ENCODE results near the gene PCDHGA10.
"Not testable (repeated sequence)": the region's sequence is repeated elsewhere in the genome, so short reads cannot be mapped to it uniquely, and the experiment has no call there.

Gene PCDHGA10

DNA sequence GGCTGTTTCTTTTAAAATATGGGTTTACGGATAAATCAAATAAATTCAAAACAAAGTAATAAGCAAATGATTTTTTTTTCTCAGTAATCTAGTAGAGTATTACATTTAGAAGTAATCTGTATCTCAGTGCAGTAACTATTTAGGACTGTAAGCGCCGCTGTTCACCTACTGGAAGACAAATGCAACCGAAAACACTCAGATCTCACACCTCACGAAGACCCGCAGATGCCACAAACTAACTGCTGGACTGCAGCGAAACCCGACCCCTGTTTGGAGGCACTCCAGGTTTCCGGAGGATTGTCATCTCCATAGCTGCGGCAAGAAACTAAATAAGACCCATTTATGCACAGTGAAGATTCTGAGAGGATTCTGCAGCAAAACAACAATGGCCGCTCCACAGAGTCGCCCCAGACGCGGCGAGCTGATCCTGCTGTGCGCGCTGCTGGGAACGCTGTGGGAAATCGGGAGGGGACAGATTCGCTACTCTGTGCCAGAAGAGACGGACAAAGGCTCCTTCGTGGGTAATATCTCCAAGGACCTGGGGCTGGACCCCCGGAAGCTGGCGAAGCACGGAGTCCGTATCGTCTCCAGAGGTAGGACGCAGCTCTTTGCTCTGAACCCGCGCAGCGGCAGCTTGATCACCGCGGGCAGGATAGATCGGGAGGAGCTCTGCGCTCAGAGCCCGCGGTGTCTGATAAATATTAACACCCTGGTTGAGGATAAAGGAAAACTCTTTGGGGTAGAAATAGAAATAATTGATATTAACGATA is 20.2 kb upstream of the PCDHGA10 start, which contains the start of gene PCDHGA8:
Gene PCDHGA8, plus strand, starts transcription at position 205 of the 770 bp plus-strand sequence. Its CDS starts 181 bp downstream, at position 386.
- no peak for DNase-seq (ENCODE audit: low read depth in 3 of 3)

DNA sequence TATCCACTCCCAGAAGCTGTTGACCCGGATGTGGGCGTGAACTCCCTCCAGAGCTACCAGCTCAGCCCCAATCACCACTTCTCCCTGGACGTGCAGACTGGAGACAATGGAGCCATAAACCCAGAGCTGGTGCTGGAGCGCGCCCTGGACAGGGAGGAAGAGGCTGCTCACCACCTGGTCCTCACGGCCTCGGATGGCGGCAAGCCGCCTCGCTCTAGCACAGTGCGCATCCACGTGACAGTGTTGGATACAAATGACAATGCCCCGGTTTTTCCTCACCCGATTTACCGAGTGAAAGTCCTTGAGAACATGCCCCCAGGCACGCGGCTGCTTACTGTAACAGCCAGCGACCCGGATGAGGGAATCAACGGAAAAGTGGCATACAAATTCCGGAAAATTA is 19.5 kb upstream of the PCDHGA10 start:
- no peak for DNase-seq (ENCODE audit: low read depth in 3 of 3)

DNA sequence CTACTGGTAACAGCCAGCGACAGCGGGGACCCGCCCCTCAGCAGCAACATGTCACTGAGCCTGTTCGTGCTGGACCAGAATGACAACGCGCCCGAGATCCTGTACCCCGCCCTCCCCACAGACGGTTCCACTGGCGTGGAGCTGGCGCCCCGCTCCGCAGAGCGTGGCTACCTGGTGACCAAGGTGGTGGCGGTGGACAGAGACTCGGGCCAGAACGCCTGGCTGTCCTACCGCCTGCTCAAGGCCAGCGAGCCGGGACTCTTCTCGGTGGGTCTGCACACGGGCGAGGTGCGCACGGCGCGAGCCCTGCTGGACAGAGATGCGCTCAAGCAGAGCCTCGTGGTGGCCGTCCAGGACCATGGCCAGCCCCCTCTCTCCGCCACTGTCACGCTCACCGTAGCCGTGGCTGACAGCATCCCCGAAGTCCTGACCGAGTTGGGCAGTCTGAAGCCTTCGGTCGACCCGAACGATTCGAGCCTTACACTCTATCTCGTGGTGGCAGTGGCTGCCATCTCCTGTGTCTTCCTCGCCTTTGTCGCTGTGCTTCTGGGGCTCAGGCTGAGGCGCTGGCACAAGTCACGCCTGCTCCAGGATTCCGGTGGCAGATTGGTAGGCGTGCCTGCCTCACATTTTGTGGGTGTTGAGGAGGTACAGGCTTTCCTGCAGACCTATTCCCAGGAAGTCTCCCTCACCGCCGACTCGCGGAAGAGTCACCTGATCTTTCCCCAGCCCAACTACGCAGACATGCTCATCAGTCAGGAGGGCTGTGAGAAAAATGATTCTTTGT is 18.2 kb upstream of the PCDHGA10 start:
- not testable (repeated sequence) for DNase-seq (ENCODE audit: low read depth in 3 of 3)

DNA sequence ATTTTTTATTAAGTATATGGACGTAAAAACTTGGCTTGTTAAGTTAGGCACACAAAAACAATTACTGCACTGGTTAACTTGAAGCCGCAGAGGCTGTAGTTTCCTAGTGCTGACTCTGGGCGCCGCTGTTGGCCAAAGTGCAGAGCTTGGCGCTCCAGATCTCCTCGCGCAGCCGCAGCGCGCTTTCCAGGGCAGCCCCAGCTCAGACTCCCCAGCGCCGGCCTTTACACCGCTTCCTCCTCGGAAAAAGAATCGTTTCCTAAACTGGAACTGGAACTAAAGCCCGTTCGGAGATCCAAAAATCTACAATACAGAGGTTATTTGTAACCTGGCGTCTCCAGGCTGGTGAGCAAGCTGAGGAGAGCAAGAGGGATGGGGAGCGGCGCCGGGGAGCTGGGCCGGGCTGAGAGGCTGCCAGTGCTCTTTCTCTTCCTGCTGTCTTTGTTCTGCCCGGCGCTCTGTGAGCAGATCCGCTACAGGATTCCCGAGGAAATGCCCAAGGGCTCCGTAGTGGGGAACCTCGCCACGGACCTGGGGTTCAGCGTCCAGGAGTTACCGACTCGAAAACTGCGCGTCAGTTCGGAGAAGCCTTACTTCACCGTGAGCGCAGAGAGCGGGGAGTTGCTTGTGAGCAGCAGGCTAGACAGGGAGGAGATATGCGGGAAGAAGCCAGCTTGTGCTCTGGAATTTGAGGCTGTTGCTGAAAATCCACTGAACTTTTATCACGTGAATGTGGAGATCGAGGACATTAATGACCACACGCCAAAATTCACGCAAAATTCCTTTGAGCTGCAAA is 14.8 kb upstream of the PCDHGA10 start, which contains the start of gene PCDHGB5:
Gene PCDHGB5, plus strand, starts transcription at position 192 of the 796 bp plus-strand sequence. Its CDS starts 181 bp downstream, at position 373.
- DNase-seq (ENCODE audit: low read depth in 3 of 3) = not testable (repeated sequence)

DNA sequence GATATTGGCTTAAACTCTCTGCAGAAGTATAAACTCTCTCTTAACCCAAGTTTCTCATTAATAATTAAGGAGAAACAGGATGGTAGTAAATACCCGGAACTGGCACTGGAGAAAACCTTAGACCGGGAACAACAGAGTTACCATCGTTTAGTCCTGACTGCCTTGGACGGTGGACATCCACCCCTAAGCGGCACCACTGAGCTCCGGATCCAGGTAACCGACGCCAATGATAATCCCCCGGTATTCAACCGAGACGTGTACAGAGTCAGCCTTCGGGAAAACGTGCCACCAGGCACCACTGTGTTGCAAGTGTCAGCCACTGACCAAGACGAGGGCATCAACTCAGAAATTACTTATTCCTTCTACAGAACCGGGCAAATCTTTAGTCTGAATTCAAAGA is 14.2 kb upstream of the PCDHGA10 start:
- DNase-seq (ENCODE audit: low read depth in 3 of 3) = no peak

DNA sequence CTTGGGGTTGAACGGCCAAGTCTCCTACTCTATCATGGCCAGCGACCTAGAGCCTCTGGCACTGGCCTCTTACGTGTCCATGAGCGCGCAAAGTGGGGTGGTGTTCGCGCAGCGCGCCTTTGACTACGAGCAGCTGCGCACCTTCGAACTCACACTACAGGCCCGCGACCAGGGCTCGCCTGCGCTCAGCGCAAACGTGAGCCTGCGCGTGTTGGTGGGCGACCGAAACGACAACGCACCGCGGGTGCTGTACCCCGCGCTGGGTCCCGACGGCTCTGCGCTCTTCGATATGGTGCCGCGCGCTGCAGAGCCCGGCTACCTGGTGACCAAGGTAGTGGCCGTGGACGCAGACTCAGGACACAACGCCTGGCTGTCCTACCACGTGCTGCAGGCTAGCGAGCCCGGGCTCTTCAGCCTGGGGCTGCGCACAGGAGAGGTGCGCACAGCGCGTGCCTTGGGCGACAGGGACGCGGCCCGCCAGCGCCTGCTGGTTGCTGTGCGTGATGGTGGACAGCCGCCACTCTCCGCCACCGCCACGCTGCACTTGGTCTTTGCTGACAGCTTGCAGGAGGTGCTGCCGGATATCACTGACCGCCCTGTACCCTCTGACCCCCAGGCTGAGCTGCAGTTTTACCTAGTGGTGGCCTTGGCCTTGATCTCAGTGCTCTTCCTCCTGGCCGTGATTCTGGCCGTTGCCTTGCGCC is 13.1 kb upstream of the PCDHGA10 start:
- DNase-seq (ENCODE audit: low read depth in 3 of 3) = no peak

DNA sequence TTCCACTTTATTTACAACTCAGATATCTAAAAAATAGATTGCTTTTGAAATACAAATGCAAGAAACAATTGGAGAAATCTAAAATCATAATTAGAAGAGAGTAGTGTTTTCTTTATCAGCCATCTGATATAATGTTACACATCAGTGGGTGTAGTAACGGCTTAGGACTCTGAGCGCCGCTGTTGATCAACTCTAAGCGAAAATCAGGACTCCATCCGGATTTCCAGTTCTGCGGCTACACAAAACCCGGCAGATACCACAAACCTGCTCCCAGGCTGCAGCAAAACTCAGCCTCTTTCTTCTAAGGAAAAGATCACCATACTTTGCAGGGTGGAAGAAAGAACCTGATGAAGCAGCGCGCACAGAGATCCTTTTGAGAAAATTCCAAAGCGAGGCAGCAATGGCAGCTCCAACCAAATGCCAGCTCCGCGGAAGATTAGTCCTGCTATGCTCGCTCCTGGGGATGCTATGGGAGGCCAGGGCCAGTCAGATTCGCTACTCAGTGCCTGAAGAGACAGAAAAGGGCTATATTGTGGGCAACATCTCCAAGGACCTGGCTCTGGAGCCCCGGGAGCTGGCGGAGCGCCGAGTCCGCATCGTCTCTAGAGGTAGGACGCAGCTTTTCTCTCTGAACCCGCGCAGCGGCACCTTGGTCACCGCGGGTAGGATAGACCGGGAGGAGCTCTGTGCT is 10.1 kb upstream of the PCDHGA10 start, which contains the start of gene PCDHGA9:
Gene PCDHGA9, plus strand, starts transcription at position 226 of the 691 bp plus-strand sequence. Its CDS starts 175 bp downstream, at position 401.
- no peak for DNase-seq (ENCODE audit: low read depth in 3 of 3)

DNA sequence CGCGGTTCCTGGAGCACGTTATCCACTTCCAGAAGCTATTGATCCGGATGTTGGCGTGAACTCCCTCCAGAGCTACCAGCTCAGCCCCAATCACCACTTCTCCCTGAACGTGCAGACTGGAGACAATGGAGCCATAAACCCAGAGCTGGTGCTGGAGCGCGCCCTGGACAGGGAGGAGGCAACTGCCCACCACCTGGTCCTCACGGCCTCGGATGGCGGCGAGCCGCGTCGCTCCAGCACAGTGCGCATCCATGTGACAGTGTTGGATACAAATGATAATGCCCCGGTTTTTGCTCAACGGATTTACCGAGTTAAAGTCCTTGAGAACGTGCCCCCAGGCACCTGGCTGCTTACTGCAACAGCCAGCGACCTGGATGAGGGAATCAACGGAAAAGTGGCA is 9.4 kb upstream of the PCDHGA10 start:
- no peak for DNase-seq (ENCODE audit: low read depth in 3 of 3)

DNA sequence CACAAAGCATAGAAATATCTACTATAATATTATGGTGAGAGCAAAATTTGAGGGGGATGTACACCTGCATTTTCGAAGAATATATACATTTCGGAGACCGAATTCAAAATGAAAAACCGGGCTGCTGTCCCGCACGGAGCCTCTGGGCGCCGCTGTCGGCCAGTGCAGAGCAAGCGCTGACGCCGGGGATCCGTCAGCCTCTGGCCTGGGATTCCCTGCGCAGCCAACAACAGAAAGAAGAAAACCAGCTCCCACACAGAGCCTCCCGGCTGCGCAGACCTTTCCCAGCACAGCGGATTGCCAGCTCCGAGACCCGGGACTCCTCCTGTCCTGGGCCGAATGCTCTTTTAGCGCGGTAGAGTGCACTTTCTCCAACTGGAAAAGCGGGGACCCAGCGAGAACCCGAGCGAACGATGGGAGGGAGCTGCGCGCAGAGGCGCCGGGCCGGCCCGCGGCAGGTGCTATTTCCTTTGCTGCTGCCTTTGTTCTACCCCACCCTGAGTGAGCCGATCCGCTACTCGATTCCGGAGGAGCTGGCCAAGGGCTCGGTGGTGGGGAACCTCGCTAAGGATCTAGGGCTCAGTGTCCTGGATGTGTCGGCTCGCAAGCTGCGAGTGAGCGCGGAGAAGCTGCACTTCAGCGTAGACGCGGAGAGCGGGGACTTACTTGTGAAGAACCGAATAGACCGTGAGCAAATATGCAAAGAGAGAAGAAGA is 4.8 kb upstream of the PCDHGA10 start, which contains the start of gene PCDHGB6:
Gene PCDHGB6, plus strand, starts transcription at position 232 of the 716 bp plus-strand sequence. Its CDS starts 182 bp downstream, at position 414.
- not testable (repeated sequence) for DNase-seq (ENCODE audit: low read depth in 3 of 3)

DNA sequence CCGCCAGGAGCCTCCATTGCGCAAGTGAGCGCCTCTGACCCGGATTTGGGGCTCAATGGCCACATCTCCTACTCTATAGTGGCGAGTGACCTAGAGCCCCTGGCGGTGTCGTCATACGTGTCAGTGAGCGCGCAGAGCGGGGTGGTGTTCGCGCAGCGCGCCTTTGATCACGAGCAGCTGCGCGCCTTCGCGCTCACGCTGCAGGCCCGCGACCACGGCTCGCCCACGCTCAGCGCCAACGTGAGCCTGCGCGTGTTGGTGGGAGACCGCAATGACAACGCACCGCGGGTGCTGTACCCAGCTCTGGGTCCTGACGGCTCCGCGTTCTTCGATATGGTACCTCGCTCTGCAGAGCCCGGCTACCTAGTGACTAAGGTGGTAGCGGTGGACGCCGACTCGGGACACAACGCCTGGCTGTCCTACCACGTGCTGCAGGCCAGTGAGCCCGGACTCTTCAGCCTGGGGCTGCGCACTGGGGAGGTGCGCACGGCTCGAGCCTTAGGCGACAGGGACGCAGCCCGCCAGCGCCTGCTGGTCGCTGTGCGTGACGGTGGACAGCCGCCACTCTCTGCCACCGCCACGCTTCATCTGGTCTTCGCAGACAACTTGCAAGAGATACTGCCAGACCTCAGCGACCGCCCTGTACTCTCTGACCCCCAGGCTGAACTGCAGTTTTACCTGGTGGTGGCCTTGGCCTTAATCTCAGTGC is 3.0 kb upstream of the PCDHGA10 start:
- DNase-seq (ENCODE audit: low read depth in 3 of 3) = no peak

DNA sequence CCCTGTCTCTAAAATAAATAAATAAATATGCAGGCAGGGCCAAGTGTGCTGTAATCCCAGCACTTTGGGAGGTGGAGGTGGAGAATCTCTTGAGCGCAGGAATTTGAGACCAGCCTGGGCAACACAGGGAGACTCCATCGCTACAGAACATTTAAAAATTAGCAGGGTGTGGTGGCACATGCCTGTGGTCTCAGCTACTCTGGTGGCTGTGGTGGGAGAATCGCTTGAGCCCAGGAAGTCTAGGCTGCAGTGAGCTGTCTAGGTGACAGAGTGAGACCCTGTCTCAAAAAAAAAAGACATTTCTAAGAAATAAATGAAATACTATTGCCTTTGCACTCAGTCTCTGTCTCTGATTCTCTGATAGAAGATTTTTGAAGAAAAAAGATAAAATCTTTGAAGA is 1.2 kb upstream of the PCDHGA10 start:
- no peak for DNase-seq (ENCODE audit: low read depth in 3 of 3)

DNA sequence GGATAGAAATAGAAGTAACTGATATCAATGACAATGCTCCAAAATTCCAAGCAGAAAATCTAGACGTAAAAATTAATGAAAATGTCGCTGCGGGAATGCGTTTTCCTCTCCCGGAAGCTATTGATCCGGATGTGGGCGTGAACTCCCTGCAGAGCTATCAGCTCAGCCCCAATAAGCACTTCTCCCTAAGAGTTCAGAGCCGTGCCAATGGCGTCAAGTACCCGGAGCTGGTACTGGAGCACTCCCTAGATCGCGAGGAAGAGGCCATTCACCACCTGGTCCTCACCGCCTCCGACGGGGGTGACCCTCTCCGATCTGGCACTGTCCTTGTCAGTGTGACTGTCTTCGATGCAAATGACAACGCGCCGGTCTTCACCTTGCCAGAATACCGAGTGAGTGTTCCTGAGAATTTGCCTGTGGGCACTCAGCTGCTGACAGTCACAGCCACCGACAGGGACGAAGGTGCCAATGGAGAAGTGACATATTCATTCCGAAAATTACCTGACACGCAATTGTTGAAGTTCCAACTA is 818 bp downstream of the PCDHGA10 start:
- DNase-seq (ENCODE audit: low read depth in 3 of 3) = no peak

DNA sequence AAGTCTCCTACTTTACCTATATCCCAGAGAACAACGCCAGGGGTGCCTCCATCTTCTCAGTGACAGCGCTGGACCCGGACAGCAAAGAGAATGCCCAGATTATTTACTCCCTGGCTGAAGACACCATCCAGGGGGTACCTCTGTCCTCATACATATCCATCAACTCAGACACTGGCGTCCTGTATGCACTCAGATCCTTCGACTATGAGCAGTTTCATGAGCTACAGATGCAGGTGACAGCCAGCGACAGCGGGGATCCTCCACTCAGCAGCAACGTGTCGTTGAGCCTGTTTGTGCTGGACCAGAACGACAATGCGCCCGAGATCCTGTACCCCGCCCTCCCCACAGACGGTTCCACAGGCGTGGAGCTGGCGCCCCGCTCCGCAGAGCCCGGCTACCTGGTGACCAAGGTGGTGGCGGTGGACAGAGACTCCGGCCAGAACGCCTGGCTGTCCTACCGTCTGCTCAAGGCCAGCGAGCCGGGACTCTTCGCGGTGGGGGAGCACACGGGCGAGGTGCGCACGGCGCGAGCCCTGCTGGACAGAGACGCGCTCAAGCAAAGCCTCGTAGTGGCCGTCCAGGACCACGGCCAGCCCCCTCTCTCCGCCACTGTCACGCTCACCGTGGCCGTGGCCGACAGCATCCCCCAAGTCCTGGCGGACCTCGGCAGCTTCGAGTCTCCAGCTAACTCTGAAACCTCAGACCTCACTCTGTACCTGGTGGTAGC is 1.9 kb downstream of the PCDHGA10 start:
- DNase-seq (ENCODE audit: low read depth in 3 of 3) = not testable (repeated sequence)

DNA sequence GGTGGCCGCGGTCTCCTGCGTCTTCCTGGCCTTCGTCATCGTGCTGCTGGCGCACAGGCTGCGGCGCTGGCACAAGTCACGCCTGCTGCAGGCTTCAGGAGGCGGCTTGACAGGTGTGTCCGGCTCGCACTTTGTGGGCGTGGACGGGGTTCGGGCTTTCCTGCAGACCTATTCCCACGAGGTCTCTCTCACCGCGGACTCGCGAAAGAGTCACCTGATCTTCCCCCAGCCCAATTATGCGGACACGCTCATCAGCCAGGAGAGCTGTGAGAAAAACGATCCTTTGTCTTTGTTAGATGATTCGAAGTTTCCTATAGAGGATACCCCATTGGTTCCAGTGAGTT is 2.5 kb downstream of the PCDHGA10 start:
- DNase-seq (ENCODE audit: low read depth in 3 of 3) = not testable (repeated sequence)

DNA sequence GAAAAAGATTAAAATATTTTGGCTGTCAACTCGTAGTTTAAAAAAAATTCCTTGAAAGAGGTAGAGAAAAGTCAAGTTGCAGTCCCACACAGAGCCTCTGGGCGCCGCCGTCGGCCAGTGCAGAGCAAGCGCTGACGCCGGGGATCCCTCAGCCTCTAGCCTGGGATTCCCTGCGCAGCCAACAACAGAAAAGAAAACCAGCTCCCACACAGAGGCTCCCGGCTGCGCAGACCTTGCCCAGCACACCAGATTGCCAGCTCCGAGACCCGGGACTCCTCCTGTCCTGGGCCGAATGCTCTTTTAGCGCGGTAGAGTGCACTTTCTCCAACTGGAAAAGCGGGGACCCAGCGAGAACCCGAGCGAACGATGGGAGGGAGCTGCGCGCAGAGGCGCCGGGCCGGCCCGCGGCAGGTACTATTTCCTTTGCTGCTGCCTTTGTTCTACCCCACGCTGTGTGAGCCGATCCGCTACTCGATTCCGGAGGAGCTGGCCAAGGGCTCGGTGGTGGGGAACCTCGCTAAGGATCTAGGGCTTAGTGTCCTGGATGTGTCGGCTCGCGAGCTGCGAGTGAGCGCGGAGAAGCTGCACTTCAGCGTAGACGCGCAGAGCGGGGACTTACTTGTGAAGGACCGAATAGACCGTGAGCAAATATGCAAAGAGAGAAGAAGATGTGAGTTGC is 4.8 kb downstream of the PCDHGA10 start, which contains the start of gene PCDHGB7:
Gene PCDHGB7, plus strand, starts transcription at position 184 of the 679 bp plus-strand sequence. Its CDS starts 183 bp downstream, at position 367.
- DNase-seq (ENCODE audit: low read depth in 3 of 3) = not testable (repeated sequence)

DNA sequence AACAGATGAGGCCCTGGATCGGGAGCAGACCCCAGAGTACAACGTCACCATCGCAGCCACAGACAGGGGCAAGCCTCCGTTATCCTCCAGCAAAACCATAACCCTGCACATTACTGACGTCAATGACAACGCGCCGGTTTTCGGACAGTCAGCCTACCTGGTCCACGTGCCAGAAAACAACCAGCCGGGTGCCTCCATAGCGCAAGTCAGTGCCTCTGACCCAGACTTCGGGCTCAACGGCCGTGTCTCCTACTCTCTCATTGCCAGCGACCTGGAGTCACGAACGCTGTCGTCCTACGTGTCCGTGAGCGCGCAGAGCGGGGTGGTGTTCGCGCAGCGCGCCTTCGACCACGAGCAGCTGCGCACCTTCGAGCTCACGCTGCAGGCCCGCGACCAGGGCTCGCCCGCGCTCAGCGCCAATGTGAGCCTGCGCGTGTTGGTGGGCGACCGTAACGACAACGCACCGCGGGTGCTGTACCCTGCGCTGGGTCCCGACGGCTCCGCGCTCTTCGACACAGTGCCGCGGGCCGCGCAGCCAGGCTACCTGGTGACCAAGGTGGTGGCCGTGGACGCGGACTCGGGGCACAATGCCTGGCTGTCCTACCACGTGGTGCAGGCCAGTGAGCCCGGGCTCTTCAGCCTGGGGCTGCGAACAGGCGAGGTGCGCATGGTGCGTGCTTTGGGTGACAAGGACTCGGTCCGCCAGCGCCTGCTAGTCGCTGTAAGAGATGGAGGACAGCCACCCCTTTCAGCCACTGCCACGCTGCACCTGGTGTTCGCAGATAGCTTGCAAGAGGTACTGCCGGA is 6.5 kb downstream of the PCDHGA10 start:
- no peak for DNase-seq (ENCODE audit: low read depth in 3 of 3)
